ENCODE data around the gene EXO1.

DNA sequence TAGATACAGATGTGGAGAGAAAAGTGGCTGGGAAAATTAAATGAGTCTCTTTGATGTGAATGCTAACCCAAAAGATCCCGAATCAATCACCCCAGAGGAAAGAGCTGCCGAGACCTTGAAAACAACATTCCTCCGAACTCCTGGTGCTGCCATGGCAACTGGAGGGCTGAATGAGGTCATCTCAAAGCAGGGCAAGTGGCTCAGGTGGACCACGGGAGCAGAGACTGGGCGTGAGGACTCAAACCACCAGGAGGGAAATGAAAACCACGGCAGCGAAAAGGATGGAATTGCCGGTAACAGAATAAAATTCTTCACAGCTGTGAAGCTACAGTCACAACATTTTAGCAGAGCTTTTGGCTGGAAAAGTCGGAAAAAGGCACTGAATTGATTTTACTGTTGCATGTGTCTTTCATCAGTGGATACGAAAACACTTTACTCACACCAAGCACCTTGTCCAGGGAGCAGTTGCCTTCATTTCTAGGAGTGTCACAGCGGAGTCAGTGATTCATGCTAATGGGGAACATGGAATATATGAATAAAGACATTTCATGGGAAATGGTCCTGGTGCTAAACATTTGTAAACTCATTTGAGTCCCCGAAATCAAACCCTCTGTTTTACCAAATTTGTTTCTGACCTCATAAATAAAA is 86.3 kb downstream of the EXO1 start:
- TF ChIP-seq CTCF (IDR thresholded peaks at IDR 0.05; ENCODE audit: poor library complexity) = no peak
- TF ChIP-seq EZH2 (IDR thresholded peaks at IDR 0.05; ENCODE audit: borderline replicate concordance) = no peak
